Astrocyte (in vitro differentiated cells and primary cell): ENCODE data around the gene RAPGEF6.

ENCODE experiments used
- EZH2 ChIP-seq: IDR thresholded peaks from 2 replicates; pipeline ENCODE4 v1.6.1; 2012; ENCODE audit warnings: mild to moderate bottlenecking, low read length, inconsistent platforms; ENCODE audit not compliant: insufficient read depth
- TF ChIP-seq, protein P1 (sequence below): IDR thresholded peaks from 2 replicates; pipeline ENCODE4 v1.5.1; 2011; ENCODE audit warnings: low read depth, mild to moderate bottlenecking, inconsistent platforms, low read length, moderate library complexity; ENCODE audit not compliant: insufficient read depth

DNA sequence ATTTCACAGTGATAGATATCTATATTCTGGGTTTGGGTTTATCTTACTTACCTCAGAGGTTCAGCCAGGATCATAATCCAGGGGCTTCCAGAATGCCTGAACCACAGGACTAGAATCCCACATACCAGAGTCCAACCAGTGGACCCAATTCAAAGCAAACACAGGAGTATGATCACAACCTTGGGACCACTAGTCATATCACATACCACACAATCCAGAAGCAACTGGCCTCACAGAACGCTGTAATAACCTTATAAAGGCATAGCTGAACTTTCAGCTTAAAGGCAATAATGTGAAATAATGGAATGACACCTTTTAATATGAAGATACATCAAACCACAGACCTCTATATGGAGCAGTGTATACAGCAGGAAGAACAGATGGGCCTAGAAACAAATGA is 25.3 kb downstream of the RAPGEF6 start:
- TF ChIP-seq, protein P1, sequence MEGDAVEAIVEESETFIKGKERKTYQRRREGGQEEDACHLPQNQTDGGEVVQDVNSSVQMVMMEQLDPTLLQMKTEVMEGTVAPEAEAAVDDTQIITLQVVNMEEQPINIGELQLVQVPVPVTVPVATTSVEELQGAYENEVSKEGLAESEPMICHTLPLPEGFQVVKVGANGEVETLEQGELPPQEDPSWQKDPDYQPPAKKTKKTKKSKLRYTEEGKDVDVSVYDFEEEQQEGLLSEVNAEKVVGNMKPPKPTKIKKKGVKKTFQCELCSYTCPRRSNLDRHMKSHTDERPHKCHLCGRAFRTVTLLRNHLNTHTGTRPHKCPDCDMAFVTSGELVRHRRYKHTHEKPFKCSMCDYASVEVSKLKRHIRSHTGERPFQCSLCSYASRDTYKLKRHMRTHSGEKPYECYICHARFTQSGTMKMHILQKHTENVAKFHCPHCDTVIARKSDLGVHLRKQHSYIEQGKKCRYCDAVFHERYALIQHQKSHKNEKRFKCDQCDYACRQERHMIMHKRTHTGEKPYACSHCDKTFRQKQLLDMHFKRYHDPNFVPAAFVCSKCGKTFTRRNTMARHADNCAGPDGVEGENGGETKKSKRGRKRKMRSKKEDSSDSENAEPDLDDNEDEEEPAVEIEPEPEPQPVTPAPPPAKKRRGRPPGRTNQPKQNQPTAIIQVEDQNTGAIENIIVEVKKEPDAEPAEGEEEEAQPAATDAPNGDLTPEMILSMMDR = no peak
- TF ChIP-seq EZH2 = no peak
